Osteoblast (primary cell): ENCODE results near the gene TNFRSF4. TPM values are rescaled to one million over a fixed set of nuclear protein-coding genes. Genes with fewer than 3 reads are reported as not detected.

ENCODE experiments used
- DNase-seq: peaks from one replicate; pipeline ENCODE4 v3.0.0; 2011; ENCODE audit warnings: low spot score, mixed read lengths; ENCODE audit not compliant: insufficient read length; ENCODE audit errors: missing footprints
- H2AFZ ChIP-seq: 2 replicates; pipeline ENCODE4 v1.6.0; 2011; ENCODE audit warnings: mild to moderate bottlenecking, low read length
- H3K27ac ChIP-seq: 2 replicates; pipeline ENCODE4 v1.5.1; 2011; ENCODE audit warnings: mild to moderate bottlenecking, low read depth, low read length, moderate library complexity
- H3K27me3 ChIP-seq: 2 replicates; pipeline ENCODE4 v1.6.0; 2012; ENCODE audit warnings: mild to moderate bottlenecking, control low read depth, inconsistent platforms, low read length, moderate library complexity; ENCODE audit not compliant: insufficient read depth
- H3K36me3 ChIP-seq: 2 replicates; pipeline ENCODE4 v1.5.1; 2011; ENCODE audit warnings: mild to moderate bottlenecking, low read length, control low read depth, moderate library complexity; ENCODE audit not compliant: insufficient read depth
- H3K4me1 ChIP-seq: 2 replicates; pipeline ENCODE4 v1.5.1; 2011; ENCODE audit warnings: mild to moderate bottlenecking, low read length, control low read depth, moderate library complexity; ENCODE audit not compliant: insufficient read depth
- H3K4me2 ChIP-seq: 2 replicates; pipeline ENCODE4 v1.6.0; 2011; ENCODE audit warnings: mild to moderate bottlenecking, low read length; ENCODE audit not compliant: insufficient read depth
- H3K4me3 ChIP-seq: fragments of 200-600 bp; sonication (generic); 3 replicates; pipeline ENCODE4 v1.5.1; 2012; ENCODE audit warnings: mild to moderate bottlenecking, low read length, inconsistent platforms; ENCODE audit not compliant: insufficient read depth
- H3K79me2 ChIP-seq: 2 replicates; pipeline ENCODE4 v1.6.0; 2012; ENCODE audit warnings: mild to moderate bottlenecking, low read length, control low read depth, inconsistent platforms; ENCODE audit not compliant: insufficient read depth
- H3K9me3 ChIP-seq: 2 replicates; pipeline ENCODE4 v1.5.1; 2011; ENCODE audit warnings: low read depth, low read length, control low read depth
- H4K20me1 ChIP-seq: 2 replicates; pipeline ENCODE4 v1.6.0; 2012; ENCODE audit warnings: mild to moderate bottlenecking, low read length, control low read depth; ENCODE audit not compliant: insufficient read depth
- total RNA-seq: library from RNA; depleted of rRNA; stranded (reverse); fragments of >200 nt; gene quantifications from 2 replicates; pipeline ENCODE4 v1.2.3, GENCODE V29; 2012
- TF ChIP-seq, protein P1 (sequence below): IDR thresholded peaks from 2 replicates; pipeline ENCODE4 v1.5.1; 2011; ENCODE audit warnings: mild to moderate bottlenecking, low read depth, low read length, moderate library complexity; ENCODE audit errors: extremely low read depth

The TNFRSF4 gene
- total RNA-seq, 1 donor = under 0.01 TPM

DNA sequence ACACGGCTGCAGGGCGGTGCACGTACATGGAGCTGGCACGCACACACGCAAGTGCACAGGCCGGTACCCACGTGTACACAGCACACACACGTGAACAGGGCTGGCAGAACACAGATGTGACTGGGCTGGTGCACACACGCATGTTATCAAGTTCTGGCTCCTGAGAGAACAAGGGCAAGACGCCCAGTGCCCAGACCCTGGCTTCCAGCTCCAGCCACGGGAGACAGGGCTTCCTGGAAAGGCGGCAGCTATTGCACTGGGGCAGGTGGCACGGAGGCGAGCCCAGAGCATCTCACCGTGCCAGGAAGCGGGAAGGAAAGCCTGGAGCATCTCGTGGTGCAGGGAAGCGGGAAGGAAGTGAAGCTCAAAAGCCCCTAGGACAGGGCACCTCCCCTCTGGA lies 12.0 kb upstream of the TNFRSF4 start:
- Histone ChIP-seq H3K79me2 (peaks cover 73% of the 10 kb centered on the region), H3K27ac (no peak overlapping the region), H3K4me2 (no peak overlapping the region), H3K9me3 (no peaks in the 10 kb centered on the region), H4K20me1 (peaks cover 57% of the 10 kb centered on the region), H3K36me3 (peaks cover 28% of the 10 kb centered on the region), H3K4me3 (no peak overlapping the region), H2AFZ (no peak overlapping the region), H3K27me3 (no peaks in the 10 kb centered on the region), H3K4me1 (peaks cover 10% of the 10 kb centered on the region)
- TF ChIP-seq, protein P1, sequence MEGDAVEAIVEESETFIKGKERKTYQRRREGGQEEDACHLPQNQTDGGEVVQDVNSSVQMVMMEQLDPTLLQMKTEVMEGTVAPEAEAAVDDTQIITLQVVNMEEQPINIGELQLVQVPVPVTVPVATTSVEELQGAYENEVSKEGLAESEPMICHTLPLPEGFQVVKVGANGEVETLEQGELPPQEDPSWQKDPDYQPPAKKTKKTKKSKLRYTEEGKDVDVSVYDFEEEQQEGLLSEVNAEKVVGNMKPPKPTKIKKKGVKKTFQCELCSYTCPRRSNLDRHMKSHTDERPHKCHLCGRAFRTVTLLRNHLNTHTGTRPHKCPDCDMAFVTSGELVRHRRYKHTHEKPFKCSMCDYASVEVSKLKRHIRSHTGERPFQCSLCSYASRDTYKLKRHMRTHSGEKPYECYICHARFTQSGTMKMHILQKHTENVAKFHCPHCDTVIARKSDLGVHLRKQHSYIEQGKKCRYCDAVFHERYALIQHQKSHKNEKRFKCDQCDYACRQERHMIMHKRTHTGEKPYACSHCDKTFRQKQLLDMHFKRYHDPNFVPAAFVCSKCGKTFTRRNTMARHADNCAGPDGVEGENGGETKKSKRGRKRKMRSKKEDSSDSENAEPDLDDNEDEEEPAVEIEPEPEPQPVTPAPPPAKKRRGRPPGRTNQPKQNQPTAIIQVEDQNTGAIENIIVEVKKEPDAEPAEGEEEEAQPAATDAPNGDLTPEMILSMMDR = no peak
- DNase-seq = no peak

- H2AFZ ChIP-seq = no peak overlapping the region
- peaks cover 55% of the 10 kb centered on the region for H4K20me1 ChIP-seq
- TF ChIP-seq, protein P1 = no peak
- no peaks in the 10 kb centered on the region for H3K27me3 ChIP-seq
- H3K4me1 ChIP-seq = peaks cover 4% of the 10 kb centered on the region
- no peak for DNase-seq
- no peak overlapping the region for H3K27ac ChIP-seq
- peaks cover 67% of the 10 kb centered on the region for H3K79me2 ChIP-seq
- H3K4me2 ChIP-seq = no peak overlapping the region
- H3K4me3 ChIP-seq = no peak overlapping the region
- no peaks in the 10 kb centered on the region for H3K9me3 ChIP-seq
- peaks cover 28% of the 10 kb centered on the region for H3K36me3 ChIP-seq
These were observed 11.4 kb upstream of the TNFRSF4 start for GRCh38 chr1:1225238-1225845.

DNA sequence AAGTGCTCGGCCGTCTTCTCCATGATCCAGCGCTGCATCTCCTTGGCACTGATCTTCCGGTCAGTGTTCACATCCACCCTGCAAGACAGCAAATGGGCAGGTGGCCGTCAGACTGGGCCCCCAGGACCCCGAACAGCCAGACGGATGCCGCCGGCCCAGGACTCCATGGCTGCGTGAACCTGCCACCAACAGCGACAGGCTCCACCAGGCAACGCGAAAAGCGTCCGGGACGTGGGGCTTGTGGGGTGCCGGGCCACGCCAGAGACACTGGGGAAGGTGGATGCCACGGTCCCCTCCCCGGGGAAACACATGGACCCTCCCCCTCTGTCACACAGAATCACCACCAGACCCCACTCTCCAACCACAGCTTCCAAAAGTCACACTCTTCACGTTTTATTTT lies 9.9 kb upstream of the TNFRSF4 start:
- no peak overlapping the region for H3K4me3 ChIP-seq
- no peaks in the 10 kb centered on the region for H3K9me3 ChIP-seq
- no peaks in the 10 kb centered on the region for H3K4me1 ChIP-seq
- no peak overlapping the region for H3K27ac ChIP-seq
- no peaks in the 10 kb centered on the region for H3K27me3 ChIP-seq
- peaks cover 52% of the 10 kb centered on the region for H3K79me2 ChIP-seq
- H3K4me2 ChIP-seq = no peak overlapping the region
- TF ChIP-seq, protein P1 = no peak
- H4K20me1 ChIP-seq = peaks cover 50% of the 10 kb centered on the region
- no peak overlapping the region for H2AFZ ChIP-seq
- H3K36me3 ChIP-seq = peaks cover 27% of the 10 kb centered on the region
- no peak for DNase-seq

DNA sequence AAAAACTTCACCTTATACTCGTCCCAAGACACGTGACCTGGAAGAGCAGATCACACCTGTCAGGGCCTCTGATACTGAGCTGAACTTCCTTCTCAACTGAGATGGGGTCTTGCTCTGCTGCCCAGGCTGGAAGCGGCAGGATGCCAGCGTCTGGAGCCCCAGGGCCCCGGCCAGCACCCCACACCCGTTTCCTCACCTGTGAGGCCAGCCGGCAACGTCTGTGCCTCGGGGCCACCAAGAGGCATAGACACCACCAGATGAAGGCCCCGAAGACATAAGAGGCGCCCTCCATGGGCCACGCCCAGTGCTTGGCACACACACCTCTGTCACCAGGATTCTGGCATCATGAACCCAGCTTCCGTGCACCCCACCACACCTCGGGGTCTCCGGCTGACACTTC lies 9.4 kb upstream of the TNFRSF4 start:
- H3K9me3 ChIP-seq = no peaks in the 10 kb centered on the region
- H2AFZ ChIP-seq = no peak overlapping the region
- peaks cover 48% of the 10 kb centered on the region for H4K20me1 ChIP-seq
- no peaks in the 10 kb centered on the region for H3K4me1 ChIP-seq
- no peak for DNase-seq
- H3K27me3 ChIP-seq = no peaks in the 10 kb centered on the region
- H3K79me2 ChIP-seq = peaks cover 47% of the 10 kb centered on the region
- H3K27ac ChIP-seq = no peak overlapping the region
- TF ChIP-seq, protein P1 = no peak
- no peak overlapping the region for H3K4me2 ChIP-seq
- H3K36me3 ChIP-seq = peaks cover 28% of the 10 kb centered on the region
- no peak overlapping the region for H3K4me3 ChIP-seq
